Ascending aorta (tissue), 2 donors: ENCODE results near the gene TPT1. TPM values are rescaled to one million over a fixed set of nuclear protein-coding genes. Genes with fewer than 3 reads are reported as not detected.

ENCODE experiments used
- DNase-seq, 2 donors: peaks; one replicate each; pipeline ENCODE4 v3.0.0-alpha.2; 2019; ENCODE audit warnings: low spot score in 2 of 2
- H3K27ac ChIP-seq, 2 donors: fragments of 200-600 bp; sonication (generic); one replicate each; pipeline ENCODE4 v1.5.1; 2016 to 2017; ENCODE audit warnings: mild to moderate bottlenecking in 1 of 2
- H3K27me3 ChIP-seq: fragments of 200-600 bp; sonication (generic); one replicate; pipeline ENCODE4 v1.5.1; 2017
- H3K36me3 ChIP-seq, 2 donors: fragments of 200-600 bp; sonication (generic); one replicate each; pipeline ENCODE4 v1.5.1; 2016
- H3K4me1 ChIP-seq, 2 donors: fragments of 200-600 bp; sonication (generic); one replicate each; pipeline ENCODE4 v1.5.1; 2016 to 2017; ENCODE audit warnings: mild to moderate bottlenecking in 1 of 2
- H3K4me3 ChIP-seq, 2 donors: fragments of 200-600 bp; sonication (generic); one replicate each; pipeline ENCODE4 v1.5.1; 2016 to 2017; ENCODE audit warnings: mild to moderate bottlenecking in 1 of 2
- H3K9me3 ChIP-seq, 2 donors: fragments of 200-600 bp; sonication (generic); one replicate each; pipeline ENCODE4 v1.5.1; 2016
- CTCF ChIP-seq, 3 experiments: fragments of 200-600 bp in 2 of 3; fragments of 450-650 bp in 1 of 3; sonication (generic) in 2 of 3; IDR thresholded peaks; one replicate each; pipeline ENCODE4 v1.5.1; 2016 to 2019; ENCODE audit warnings: antibody characterized with exemption in 3 of 3, mild to moderate bottlenecking in 1 of 3, moderate library complexity in 1 of 3
- intact Hi-C: fragments of 100-400 bp; cut with DNase I; formaldehyde crosslinking; loops from one replicate; pipeline ENCODE4 v1.15.1; 2023
- total RNA-seq: library from RNA; depleted of rRNA; stranded (reverse); fragments of >200 nt; gene quantifications from one replicate; pipeline ENCODE4 v1.1.0, GENCODE V29; 2016

TPT1 gene
- total RNA-seq, 1 donor from 2014 or later = 2,079 TPM

DNA sequence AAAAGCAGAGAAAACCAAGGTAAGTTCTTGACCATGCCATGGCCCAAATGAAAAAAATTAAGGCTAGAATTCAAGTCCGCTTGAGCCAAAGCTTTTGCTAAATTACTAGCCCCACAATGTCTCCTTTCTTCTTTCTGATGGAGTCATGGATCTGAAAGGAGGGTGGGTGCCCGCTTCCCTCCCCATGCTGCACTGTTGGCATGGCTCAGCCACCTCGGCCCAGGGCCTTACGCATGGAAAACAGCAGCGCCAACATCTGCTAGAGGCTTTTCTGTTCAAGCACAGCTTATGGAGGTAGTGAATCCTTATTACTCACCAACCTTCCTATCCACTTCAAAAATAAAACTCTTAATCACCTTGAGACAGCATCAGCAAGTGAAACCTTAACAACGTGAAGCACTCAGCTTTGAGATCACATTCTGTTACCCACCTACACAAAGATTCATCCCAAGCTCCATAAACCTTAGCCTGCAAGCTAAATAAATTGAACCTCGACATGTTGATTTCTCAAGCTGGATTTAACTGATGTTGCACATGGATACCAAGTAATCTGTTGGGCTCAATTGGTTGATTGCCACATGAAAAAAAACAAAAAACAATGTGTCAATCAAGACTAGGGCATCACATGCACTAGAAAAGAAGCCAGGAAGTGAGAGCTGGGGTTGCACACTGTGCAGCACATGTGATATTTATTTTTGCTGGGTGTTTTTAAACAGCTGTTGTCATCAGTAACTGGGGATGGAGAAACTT lies 43.4 kb downstream of the TPT1 start:
- H3K36me3 ChIP-seq = no peaks in the 10 kb centered on the region
- no peak for TF ChIP-seq CTCF (IDR thresholded peaks at IDR 0.05)

DNA sequence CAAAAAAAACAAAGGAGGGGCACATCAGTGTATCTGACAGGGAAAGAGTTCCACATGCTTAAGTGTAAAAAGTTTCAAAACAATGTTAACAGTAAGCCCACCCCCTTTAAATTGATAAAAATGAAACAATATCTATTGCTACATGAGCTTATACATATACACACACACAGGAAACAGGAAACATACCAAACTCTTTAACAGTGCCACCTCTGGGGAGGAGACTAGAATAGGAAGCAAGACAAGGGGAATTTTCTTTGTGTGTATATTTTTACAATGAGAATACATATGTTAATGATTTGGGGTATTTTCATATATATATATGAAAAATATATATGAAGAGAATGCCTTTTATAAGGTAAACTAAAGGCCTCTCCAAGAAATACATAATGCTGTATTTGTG lies 44.7 kb downstream of the TPT1 start:
- no peak for DNase-seq
- Histone ChIP-seq H3K27me3 (no peaks in the 10 kb centered on the region), H3K27ac (no peak overlapping the region), H3K36me3 (no peaks in the 10 kb centered on the region), H3K9me3 (no peaks in the 10 kb centered on the region), H3K4me3 (no peak overlapping the region), H3K4me1 (no peaks in the 10 kb centered on the region)
- intact Hi-C loops = no loop called here
- no peak for TF ChIP-seq CTCF (IDR thresholded peaks at IDR 0.05)

More for the DNA sequence above, 43.4 kb downstream of the TPT1 start:
- Histone ChIP-seq H3K27ac (no peak overlapping the region), H3K27me3 (no peaks in the 10 kb centered on the region), H3K4me1 (no peaks in the 10 kb centered on the region), H3K9me3 (no peaks in the 10 kb centered on the region), H3K4me3 (no peak overlapping the region)
- DNase-seq = no peak
- intact Hi-C loops = no loop called here

GRCh38 chr13:45295536-45295935 lies 45.4 kb downstream of the TPT1 start:
- no peak overlapping the region for H3K4me3 ChIP-seq
- H3K27me3 ChIP-seq = no peaks in the 10 kb centered on the region
- H3K27ac ChIP-seq = no peak overlapping the region
- no peak for TF ChIP-seq CTCF (IDR thresholded peaks at IDR 0.05)
- H3K9me3 ChIP-seq = no peaks in the 10 kb centered on the region
- no peak for DNase-seq
- no peaks in the 10 kb centered on the region for H3K36me3 ChIP-seq
- intact Hi-C loops = no loop called here
- H3K4me1 ChIP-seq = no peaks in the 10 kb centered on the region

- Histone ChIP-seq H3K36me3 (no peaks in the 10 kb centered on the region), H3K27ac (no peak overlapping the region), H3K9me3 (no peaks in the 10 kb centered on the region), H3K4me1 (no peaks in the 10 kb centered on the region), H3K4me3 (no peak overlapping the region), H3K27me3 (no peaks in the 10 kb centered on the region)
- intact Hi-C loops = no loop called here
- no peak for DNase-seq
- TF ChIP-seq CTCF (IDR thresholded peaks at IDR 0.05) = no peak
Observed at GRCh38 chr13:45292176-45292575, 48.8 kb downstream of the TPT1 start.

GRCh38 chr13:45289936-45290563 lies 50.9 kb downstream of the TPT1 start:
- intact Hi-C loops = no loop called here
- no peaks in the 10 kb centered on the region for H3K9me3 ChIP-seq
- TF ChIP-seq CTCF (IDR thresholded peaks at IDR 0.05) = no peak
- peaks cover 0 to 8% of the 10 kb centered on the region in 2 donors for H3K36me3 ChIP-seq
- DNase-seq = no peak
- no peak overlapping the region for H3K4me3 ChIP-seq
- no peaks in the 10 kb centered on the region for H3K27me3 ChIP-seq
- H3K4me1 ChIP-seq = no peaks in the 10 kb centered on the region
- no peak overlapping the region for H3K27ac ChIP-seq

Other genes starting within 250 kb of the TPT1 start
- 6.4 TPM for gene GTF2F2, start 220.7 kb downstream of the TPT1 start, total RNA-seq
- gene KCTD4, start 140.1 kb downstream of the TPT1 start, total RNA-seq = not detected
- gene SLC25A30, start 77.2 kb upstream of the TPT1 start, total RNA-seq = 1.9 TPM
- 5.7 TPM for gene COG3, start 123.8 kb upstream of the TPT1 start, total RNA-seq